Measurements from ENCODE around the gene FAM186B.

FAM186B gene

GRCh38 chr12:49557917-49558215, 47.6 kb downstream of the FAM186B start:
- TF ChIP-seq CTCF (tag by site-specific recombination; IDR thresholded peaks at IDR 0.05), result peak; percentile 65
- TF ChIP-seq ZNF600 (tag by site-specific recombination; IDR thresholded peaks at IDR 0.05), result 0 out of 2 replicates have a peak, but pooled peaks have one; percentile 12
- TF ChIP-seq ZNF280C (tag by site-specific recombination; IDR thresholded peaks at IDR 0.05), result no peak
- Histone ChIP-seq H3K27ac (ENCODE audit: extremely low read depth, low read depth, low read length) (no peak overlapping the region), H3K4me1 (ENCODE audit: control insufficient read depth, insufficient read depth, low read length) (no peaks in the 10 kb centered on the region), H3K4me3 (ENCODE audit: low read depth, low read length) (no peak overlapping the region), H3K36me3 (ENCODE audit: control insufficient read depth in 2 of 2, insufficient read depth in 1 of 2, low read length in 2 of 2) (peaks cover 11 to 69% of the 10 kb centered on the region in 2 experiments), H3K9me3 (ENCODE audit: control insufficient read depth, insufficient read depth, low read depth, low read length) (no peaks in the 10 kb centered on the region)
- CTCF ChIA-PET, result interaction anchor here (0.7 to 4.1 kb wide), 2 partner anchors 23 to 199 kb away, joined by 4 to 15 read pairs; no protein-coding TSS in a partner anchor
- POLR2A ChIA-PET, result interaction anchor here (0.5 to 1.7 kb wide), 3 partner anchors 11 to 49 kb away, joined by 3 to 7 read pairs (median 7); partner anchors contain the start of gene MCRS1

GRCh38 chr12:49557187-49557916, 48.1 kb downstream of the FAM186B start:
- Histone ChIP-seq H3K9me3 (ENCODE audit: control insufficient read depth, insufficient read depth, low read depth, low read length) (no peaks in the 10 kb centered on the region), H3K27ac (ENCODE audit: extremely low read depth, low read depth, low read length) (no peak overlapping the region), H3K4me3 (ENCODE audit: low read depth, low read length) (no peak overlapping the region), H3K4me1 (ENCODE audit: control insufficient read depth, insufficient read depth, low read length) (no peaks in the 10 kb centered on the region), H3K36me3 (ENCODE audit: control insufficient read depth in 2 of 2, insufficient read depth in 1 of 2, low read length in 2 of 2) (peaks cover 7 to 64% of the 10 kb centered on the region in 2 experiments)
- ChIA-PET POLR2A (interaction anchor here (0.5 to 1.7 kb wide), 3 partner anchors 11 to 285 kb away, joined by 3 to 7 read pairs (median 3); partner anchors contain the start of gene MCRS1), CTCF (interaction anchor here (1.0 to 4.1 kb wide), 2 partner anchors 23 to 198 kb away, joined by 3 to 15 read pairs; no protein-coding TSS in a partner anchor)
- TF ChIP-seq REST (tag by site-specific recombination; IDR thresholded peaks at IDR 0.05) (no peak; the same call in 1 of the 2 replicates), ZNF391 (tag by site-specific recombination; IDR thresholded peaks at IDR 0.05; ENCODE audit: borderline replicate concordance, low read depth) (no peak), ZNF600 (tag by site-specific recombination; IDR thresholded peaks at IDR 0.05) (no peak), MEIS1 (CRISPR knock-in tag; IDR thresholded peaks at IDR 0.05; ENCODE audit: borderline replicate concordance) (no peak), KLF16 (tag by site-specific recombination; IDR thresholded peaks at IDR 0.05) (no peak), ZNF639 (tag by site-specific recombination; IDR thresholded peaks at IDR 0.05) (no peak), ZNF660 (tag by site-specific recombination; IDR thresholded peaks at IDR 0.05) (no peak), PRDM10 (tag by site-specific recombination; IDR thresholded peaks at IDR 0.05) (no peak), ZFP41 (tag by site-specific recombination; IDR thresholded peaks at IDR 0.05; ENCODE audit: borderline replicate concordance) (no peak)

Data from HEK293 (cell line).